Stimulated activated CD8-positive, alpha-beta memory T cell treated with anti-CD3 and anti-CD28 coated beads, Interleukin-4, amount 100 ng/mL, for 24 hours (primary cell): ENCODE data around the gene RPS10.

Experiments used
- DNase-seq: peaks from one replicate; pipeline ENCODE4 v3.0.0-alpha.2; 2020; ENCODE audit warnings: low read depth

RPS10 gene

DNA sequence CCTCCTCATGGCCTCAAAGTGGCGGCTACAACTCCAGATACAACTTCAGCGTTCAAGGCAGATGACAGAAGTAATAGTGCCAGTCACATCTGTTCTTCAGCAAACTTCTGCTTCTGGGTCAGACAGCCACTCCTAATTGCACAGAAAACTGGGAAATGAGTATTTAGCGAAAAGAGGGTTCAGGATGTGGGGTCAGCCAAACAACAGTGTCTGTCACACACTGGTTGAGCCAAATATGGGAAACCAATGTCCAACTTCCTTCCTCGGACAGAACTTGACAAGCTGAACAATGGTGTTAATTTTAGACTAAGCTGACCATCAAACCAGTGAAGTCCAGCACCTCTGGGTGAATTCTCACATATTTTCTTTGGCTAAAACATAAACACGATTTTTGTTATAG, 55.5 kb downstream of the RPS10 start:
- DNase-seq: no peak

DNA sequence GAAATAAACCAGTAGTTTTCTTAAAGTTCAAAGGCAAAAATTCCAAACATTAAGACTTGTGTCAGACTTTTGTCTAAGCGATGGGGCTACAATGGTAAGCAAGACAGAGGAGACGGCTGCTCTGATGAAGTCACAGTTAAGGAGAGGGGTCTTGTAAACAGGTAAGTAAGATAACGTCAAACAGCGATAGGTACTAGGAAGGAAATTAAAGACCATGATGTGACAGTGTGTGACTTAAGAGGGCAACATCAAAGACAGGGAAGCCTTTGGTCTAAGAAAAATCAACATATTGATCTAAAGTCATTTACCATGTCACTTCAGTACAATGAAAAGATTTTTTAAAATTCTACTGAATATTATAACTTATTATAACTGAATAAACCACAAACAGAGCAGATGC, 56.5 kb downstream of the RPS10 start:
- no peak for DNase-seq
